GM20431 (cell line): ENCODE results near the gene MVB12A.

Experiments used
- in situ Hi-C: fragments of 300-500 bp; cut with MseI, MboI; formaldehyde crosslinking; loops from one replicate; pipeline ENCODE4 v1.15.0; 2020; ENCODE audit warnings: low sequenced_read_pairs; ENCODE audit not compliant: unreplicated experiment

The MVB12A gene

DNA sequence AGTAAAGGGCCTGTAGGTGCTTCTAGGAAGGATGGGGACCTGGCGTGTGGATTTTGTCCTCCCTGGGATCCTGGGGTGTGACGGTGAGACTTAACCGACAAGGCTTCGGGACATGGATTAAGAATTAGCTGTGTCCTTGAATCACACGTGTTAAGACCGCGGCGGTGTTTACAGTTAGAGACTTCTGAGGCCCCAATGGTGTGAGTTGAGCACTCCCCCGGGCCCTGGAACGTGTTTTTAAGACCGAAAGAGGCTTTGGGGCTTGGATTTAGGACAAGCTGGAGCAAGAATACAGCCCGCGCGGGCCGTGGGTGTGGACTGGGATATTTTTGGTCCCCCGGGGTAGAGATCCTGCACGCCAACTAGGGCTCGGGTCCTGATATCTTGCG is 49.2 kb downstream of the MVB12A start:
- in situ Hi-C loops: no loop called here

GRCh38 chr19:17469481-17470067 is 49.7 kb downstream of the MVB12A start:
- in situ Hi-C loops: no loop called here

DNA sequence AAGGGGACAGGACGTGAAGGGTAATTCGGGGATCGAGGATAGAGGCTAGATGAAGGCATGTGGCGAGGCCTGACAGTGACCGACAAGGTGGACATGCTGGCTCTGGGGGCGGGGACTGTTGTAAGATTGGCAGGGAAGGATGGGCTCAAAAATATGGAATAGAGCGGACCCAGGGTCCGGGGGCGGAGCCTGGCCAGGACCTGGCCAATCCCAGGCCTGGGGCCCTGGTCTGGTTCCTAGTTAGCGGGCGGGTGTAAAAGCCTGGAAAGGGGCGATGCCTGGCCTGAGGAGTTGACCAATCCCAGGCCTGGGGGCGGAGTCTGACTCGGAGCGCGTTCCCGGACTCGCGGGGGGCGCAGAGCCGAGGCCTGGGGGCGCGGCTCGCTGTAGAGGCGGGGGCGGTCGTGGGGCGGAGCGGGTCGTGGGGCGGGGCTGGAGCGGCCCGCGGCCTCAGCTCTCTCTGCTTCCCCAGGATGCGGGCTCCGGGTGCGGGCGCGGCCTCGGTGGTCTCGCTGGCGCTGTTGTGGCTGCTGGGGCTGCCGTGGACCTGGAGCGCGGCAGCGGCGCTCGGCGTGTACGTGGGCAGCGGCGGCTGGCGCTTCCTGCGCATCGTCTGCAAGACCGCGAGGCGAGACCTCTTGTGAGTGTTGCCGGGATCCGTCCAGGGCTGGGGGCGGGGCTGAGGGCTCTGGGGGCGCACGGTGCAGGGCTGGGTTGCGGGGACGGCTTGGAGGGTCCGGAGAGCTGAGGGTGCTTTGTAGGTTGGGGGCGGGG is 50.4 kb downstream of the MVB12A start, which contains the start of gene SLC27A1:
SLC27A1 (plus strand) TSS at position 457 of the 774 bp plus-strand sequence; CDS start at position 474, 17 bp downstream.
- in situ Hi-C loops: no loop called here

DNA sequence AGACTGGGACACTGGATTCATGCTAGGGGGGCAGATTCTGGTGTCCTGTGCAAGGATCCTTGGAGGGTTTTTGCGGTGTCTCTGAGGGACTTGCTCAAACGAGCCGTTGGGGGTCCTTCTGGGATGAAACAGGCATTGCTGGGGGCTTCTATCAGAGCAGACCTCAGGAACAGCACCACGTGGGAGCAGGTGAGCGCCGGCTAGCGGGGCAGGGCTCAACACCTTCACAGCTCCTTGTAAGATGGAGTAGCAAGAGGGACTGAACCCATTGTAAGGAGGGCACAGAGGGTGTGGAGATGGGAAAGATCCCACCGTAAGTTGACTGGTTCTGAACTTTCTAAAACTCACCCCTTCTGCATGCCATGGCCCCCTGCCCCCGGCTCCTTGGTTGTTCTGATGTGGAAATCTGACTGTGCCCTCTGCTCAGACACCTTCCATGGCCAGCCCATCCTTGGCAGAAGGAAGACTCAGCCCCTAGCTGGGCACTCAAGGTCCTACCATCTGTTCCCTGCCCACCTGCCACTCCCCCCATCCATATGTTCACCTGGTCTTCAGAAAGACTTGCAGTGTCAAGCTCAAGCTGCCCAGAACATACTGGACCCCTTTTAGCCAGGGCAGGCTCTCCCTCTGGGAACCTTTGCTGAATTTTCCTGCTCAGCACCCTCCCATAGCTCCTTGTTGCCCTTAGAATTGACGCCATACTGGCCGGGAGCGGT is 51.7 kb downstream of the MVB12A start:
- in situ Hi-C loops: no loop called here

DNA sequence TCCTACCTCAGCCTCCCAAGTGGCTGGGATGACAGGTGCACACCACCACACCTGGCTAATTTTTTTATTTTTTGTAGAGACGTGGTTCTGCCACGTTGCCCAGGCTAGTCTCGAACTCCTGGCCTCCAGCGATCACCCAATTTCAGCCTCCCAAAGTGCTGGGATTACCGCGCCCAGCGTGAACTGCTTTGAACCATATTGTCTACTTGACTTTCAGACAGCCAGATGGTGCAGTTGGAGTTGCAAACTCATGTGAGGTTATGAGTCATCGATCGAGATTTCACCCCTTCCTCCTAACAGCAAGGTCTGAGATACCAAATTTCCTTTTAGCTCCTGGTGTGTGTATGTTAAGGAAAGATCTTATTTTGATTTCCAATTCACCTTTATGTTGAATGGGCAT is 53.2 kb downstream of the MVB12A start:
- in situ Hi-C loops: no loop called here
